HG02610 (cell line): ENCODE measurements around the gene TMEM164.

Experiments used
- ATAC-seq: cut with Tn5 transposase; IDR thresholded peaks from one replicate; pipeline ENCODE4 v1.9.1; 2021; ENCODE audit warnings: mild to moderate bottlenecking, moderate library complexity; ENCODE audit not compliant: unreplicated experiment

The TMEM164 gene

GRCh38 chrX:110062919-110063318 lies 60.0 kb downstream of the TMEM164 start:
- ATAC-seq: no peak

- no peak for ATAC-seq
Observed at GRCh38 chrX:110066488-110067225, 63.7 kb downstream of the TMEM164 start.

DNA sequence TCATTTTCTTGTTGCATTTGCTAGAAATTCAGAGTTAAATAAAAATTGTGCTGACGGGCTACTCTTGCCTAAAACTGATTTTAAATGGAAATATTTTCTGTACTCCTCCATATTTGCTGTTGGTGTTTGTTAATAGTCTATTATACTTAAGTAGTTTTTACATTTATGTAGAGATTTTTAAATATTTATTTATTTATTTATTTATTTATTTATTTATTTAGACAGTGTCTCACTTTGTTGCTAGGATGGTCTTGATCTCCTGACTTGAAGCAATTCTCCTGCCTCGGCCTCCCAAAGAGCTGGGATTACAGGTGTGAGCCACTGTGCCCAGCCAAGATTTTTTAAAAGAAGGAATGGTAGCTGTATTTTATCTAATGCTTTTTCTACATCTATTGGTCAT lies 68.1 kb downstream of the TMEM164 start:
- no peak for ATAC-seq

DNA sequence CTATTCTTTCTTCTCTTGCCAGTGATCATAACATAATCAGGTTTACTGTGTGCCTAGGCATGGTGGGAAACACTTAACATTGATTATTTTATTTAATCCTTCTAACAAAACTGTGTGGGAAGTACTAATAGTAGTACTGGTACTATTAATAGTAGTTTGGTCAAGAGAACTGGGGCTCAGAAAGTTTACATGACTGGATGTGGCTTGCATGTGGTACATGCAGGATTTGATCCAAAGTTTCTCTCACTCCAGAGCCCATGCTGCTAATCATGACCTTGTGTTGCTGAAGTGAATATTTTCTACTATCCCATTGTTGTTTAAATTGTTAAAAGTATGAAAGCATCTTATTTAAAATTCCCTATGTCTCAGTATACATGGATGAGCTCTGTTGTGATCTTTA lies 78.4 kb downstream of the TMEM164 start:
- ATAC-seq: no peak

- ATAC-seq: no peak
Observed at GRCh38 chrX:110081740-110082139, 78.8 kb downstream of the TMEM164 start.

DNA sequence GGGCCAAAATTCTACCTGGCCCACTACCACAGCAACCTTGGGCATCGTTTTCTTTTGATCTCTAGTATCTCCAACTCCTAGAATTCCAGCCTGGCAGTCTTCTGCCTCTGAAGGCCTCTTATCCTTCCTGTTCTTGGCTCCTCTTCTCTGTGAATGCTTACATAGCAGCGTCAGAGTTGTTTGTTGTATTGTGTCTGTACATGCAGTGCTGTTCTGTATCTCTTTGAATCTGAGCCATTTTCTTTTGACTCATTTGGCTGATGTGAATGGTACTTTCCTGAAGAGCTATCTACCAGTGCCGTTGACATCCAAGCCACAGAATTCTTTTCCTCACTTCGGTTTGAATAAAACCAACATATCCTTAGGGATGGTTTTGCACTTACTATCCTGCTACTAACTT lies 79.2 kb downstream of the TMEM164 start:
- ATAC-seq: no peak

DNA sequence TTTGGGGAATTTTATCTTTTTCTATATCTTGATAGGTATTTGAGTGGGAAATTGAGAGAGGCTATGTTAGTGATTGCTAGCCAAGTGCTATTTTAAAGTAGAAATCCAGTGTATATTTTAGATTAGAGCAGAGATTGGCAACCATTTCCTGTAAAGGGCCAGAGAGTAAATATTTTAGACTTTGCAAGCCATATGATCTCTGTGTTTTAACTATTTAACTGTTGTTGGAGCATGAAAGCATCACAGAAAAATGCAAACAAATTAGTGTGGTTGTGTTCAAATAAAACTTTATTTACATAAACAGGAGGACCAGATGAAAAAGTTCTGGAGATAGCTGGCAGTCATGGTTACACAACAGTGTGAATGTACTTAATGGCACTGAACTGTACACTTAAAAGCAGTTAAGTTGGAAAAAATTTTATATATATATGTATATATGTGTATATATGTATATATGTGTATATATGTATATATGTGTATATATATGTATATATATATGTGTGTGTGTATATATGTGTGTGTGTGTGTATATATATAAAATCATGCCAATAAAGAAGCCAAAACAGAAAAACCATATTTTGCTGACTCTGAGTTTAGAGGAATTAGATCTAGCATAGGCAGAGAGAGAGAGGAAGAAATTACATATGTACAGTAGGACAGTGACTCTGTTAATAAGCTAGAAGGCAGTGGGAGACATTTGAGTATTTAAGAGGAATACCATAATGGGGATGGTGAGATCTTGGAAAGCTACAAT lies 83.4 kb downstream of the TMEM164 start:
- ATAC-seq: no peak

- no peak for ATAC-seq
Observed at GRCh38 chrX:110086916-110087484, 84.1 kb downstream of the TMEM164 start.

DNA sequence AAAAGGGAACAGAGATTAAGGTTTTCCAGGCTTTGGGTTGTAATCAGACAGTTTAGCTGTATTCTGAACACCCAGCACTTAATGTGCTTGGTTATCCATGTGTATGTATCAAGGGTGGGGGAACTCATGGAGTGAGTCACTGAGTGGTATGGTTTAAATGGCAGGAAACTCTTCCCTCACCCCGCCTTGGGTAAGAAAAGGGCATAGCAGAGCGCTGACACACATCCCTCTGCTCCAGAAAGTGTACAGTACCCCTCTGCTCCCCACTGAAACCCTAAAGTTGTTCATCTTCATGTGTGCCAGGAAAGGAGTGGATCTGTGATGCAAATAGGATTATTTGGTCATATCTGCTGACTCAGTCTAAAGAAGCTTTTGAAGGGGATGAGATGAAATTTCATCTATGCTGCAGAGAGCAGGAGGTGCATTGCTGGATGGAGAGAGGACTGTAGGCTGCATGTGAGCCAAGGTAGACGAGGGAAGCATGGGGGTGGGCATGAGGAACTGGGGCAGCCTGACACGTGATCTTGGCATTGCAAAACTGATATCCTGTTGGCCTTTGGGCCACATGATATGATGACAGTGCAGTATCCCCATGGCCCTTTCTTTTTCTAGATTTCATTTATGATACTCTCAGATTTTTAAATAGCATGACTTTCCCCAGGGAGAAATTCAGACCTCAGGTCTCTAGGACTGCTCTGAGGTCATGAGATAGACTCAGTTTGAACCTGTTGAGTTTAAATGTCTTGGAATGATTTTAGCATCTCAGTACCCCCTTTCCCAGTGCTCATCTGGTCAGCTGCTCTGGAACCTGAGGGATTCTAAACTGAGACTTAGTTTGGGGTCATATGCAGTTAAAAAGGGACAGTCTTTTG lies 84.8 kb downstream of the TMEM164 start:
- no peak for ATAC-seq

DNA sequence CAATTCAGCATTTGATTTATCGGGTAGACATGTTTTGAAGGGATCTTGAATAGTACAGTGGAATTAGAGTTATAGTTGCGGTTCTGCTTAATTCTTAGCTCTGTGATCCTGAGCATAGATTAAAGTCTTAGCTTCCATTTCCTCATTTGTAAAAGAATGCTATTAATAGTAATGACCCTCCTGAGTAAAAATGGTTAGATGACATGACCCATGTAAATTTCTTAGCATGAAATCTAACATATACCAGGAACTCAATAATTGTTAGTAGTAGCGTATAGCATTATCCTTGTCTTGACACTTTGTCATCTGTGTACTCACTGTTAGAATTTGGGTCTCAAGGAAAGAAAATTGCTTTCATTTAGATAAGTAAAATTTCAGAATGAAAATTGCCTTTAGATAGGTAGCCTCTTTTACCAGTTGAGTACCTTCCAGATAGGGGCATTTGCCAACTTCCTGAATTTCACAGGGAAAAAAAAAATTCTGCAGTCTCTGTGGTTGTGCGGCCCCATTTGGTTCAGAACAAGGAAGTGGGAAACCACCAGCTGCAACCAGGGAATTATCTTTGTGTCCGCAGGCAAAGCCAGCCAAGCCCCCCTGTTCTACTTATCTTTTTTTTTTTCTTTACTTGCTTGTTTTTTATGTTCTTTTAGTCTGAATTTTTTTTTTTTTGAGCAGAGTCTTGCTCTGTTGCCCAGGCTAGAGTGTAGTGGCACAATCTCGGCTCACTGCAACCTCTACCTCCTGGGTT lies 86.9 kb downstream of the TMEM164 start:
- peak; percentile 44 for ATAC-seq

DNA sequence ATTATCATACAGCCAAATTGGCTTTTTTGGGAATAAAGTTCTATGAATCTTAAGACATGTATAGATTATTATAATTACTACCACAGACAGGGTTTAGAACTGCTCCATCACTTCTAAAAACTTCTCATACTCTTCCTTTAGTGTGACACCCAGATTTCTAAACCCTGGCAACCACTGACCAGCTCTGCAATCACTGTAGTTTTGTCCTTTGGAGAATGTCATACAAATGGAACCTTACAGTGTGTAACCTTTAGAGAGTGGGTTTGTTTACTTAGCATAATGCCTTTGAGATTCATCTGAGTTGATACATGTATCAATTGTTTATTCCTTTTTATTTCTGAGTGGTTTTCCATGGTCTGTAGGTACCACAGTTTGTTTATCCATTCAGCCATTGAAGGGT lies 95.0 kb downstream of the TMEM164 start:
- no peak for ATAC-seq

- ATAC-seq: no peak
Observed at GRCh38 chrX:110103344-110103743, 100.4 kb downstream of the TMEM164 start.

- no peak for ATAC-seq
Observed at GRCh38 chrX:110104078-110104477, 101.2 kb downstream of the TMEM164 start.

GRCh38 chrX:110108381-110108821 lies 105.5 kb downstream of the TMEM164 start:
- no peak for ATAC-seq

GRCh38 chrX:110114260-110114776 lies 111.4 kb downstream of the TMEM164 start:
- no peak for ATAC-seq

- no peak for ATAC-seq
Observed at GRCh38 chrX:110116066-110116980, 113.4 kb downstream of the TMEM164 start.

GRCh38 chrX:110118530-110118929 lies 115.6 kb downstream of the TMEM164 start:
- ATAC-seq: no peak

- no peak for ATAC-seq
Observed at GRCh38 chrX:110119480-110119879, 116.6 kb downstream of the TMEM164 start.

DNA sequence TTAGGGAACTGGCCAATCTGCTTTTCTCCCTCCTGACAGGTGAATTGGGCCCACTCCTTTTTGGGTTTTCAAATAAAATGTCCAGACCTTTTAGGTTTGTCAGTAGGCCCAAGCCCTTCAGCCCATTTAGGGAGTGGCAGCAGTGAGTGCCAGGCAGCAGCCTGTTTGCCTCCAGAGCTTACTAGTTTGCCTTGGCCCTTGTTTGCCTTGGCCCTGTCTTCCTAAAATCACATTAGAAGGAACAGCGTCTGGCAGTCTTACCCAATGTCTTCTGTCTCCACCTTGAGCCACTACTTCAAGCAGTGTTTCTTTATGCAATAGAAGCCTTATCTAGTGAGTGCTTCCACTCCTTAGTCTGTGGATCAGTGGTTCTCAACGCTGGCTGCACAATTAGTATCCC lies 117.1 kb downstream of the TMEM164 start:
- no peak for ATAC-seq
